Common myeloid progenitor, CD34-positive (primary cell): ENCODE data around the gene IFT172.

Experiments used
- CTCF ChIA-PET: fragments of 350-600 bp; sonication (Branson Sonifier 250); formaldehyde crosslinking; loops from one replicate; lab custom pipeline; 2021; ENCODE audit warnings: antibody characterized with exemption; lab: Charles Lee
- POLR2A ChIA-PET: fragments of 350-600 bp; sonication (Branson Sonifier 250); formaldehyde crosslinking; loops from one replicate; lab custom pipeline; 2021; ENCODE audit warnings: antibody characterized with exemption; lab: Charles Lee
- DNase-seq, 3 donors: peaks; one replicate each; pipeline versions ENCODE4 v3.0.0 to v3.0.0-alpha.2; 2013
- H3K27ac ChIP-seq, 2 experiments: 1 replicate in 1 of 2; 2 replicates in 1 of 2; pipeline ENCODE4 v1.7.0; 2013; ENCODE audit warnings: inconsistent platforms in 2 of 2, low read length in 2 of 2, mild to moderate bottlenecking in 2 of 2, low read depth in 1 of 2, moderate library complexity in 1 of 2; ENCODE audit not compliant: severe bottlenecking in 2 of 2, insufficient read depth in 1 of 2, poor library complexity in 1 of 2
- H3K27me3 ChIP-seq, 5 experiments: replicated peaks in 2 of 5; 1 replicate in 3 of 5; 2 replicates in 2 of 5; pipeline versions ENCODE4 v1.6.1 to v1.7.0; 2013; ENCODE audit warnings: low read length in 4 of 5, mild to moderate bottlenecking in 2 of 5, moderate library complexity in 2 of 5, inconsistent platforms in 1 of 5; ENCODE audit not compliant: insufficient read depth in 5 of 5, control insufficient read depth in 4 of 5
- H3K36me3 ChIP-seq, 4 experiments: 1 replicate in 2 of 4; 2 replicates in 2 of 4; pipeline versions ENCODE4 v1.6.1 to v1.7.0; 2013; ENCODE audit warnings: low read length in 3 of 4, control low read depth in 1 of 4, mild to moderate bottlenecking in 1 of 4; ENCODE audit not compliant: control insufficient read depth in 4 of 4, insufficient read depth in 4 of 4
- H3K4me1 ChIP-seq, 4 experiments: 1 replicate in 3 of 4; 2 replicates in 1 of 4; pipeline versions ENCODE4 v1.6.1 to v1.7.1; 2013; ENCODE audit warnings: low read length in 3 of 4, mild to moderate bottlenecking in 3 of 4, control low read depth in 1 of 4, inconsistent platforms in 1 of 4, moderate library complexity in 1 of 4; ENCODE audit not compliant: control insufficient read depth in 4 of 4, insufficient read depth in 4 of 4; ENCODE audit errors: control extremely low read depth in 1 of 4
- H3K4me3 ChIP-seq, 7 experiments: 1 replicate in 4 of 7; 2 replicates in 3 of 7; pipeline versions ENCODE4 v1.5.1 to v1.7.0; 2013; ENCODE audit warnings: mild to moderate bottlenecking in 7 of 7, low read length in 6 of 7, moderate library complexity in 6 of 7, inconsistent platforms in 2 of 7, low read depth in 2 of 7, control low read depth in 1 of 7; ENCODE audit not compliant: insufficient read depth in 4 of 7, control insufficient read depth in 1 of 7; ENCODE audit errors: extremely low read depth in 1 of 7
- H3K9me3 ChIP-seq, 5 experiments: 1 replicate in 4 of 5; 2 replicates in 1 of 5; pipeline versions ENCODE4 v1.6.1 to v1.7.1; 2013; ENCODE audit warnings: low read length in 4 of 5, mild to moderate bottlenecking in 2 of 5, inconsistent platforms in 1 of 5, low read depth in 1 of 5, moderate library complexity in 1 of 5; ENCODE audit not compliant: control insufficient read depth in 4 of 5, insufficient read depth in 2 of 5; ENCODE audit errors: control extremely low read depth in 1 of 5
- WGBS: methylation state at CpG from one replicate; pipeline ENCODE4 v1.1.5; 2013; ENCODE audit not compliant: insufficient coverage; 5-methylcytosine and 5-hydroxymethylcytosine counted together

The IFT172 gene

GRCh38 chr2:27400348-27401135 is 89.0 kb downstream of the IFT172 start:
- no peaks in the 10 kb centered on the region for H3K27me3 ChIP-seq
- CTCF ChIA-PET: interaction anchor here (1.5 to 1.6 kb wide), 2 partner anchors 9 to 15 kb away, joined by 3 to 5 read pairs; no protein-coding TSS in a partner anchor
- H3K4me1 ChIP-seq: no peaks in the 10 kb centered on the region
- DNase-seq: no peak
- H3K36me3 ChIP-seq: peaks cover 0 to 25% (median 5%) of the 10 kb centered on the region in 4 experiments
- H3K4me3 ChIP-seq: no peak overlapping the region
- no peak overlapping the region for H3K27ac ChIP-seq
- no CpG with 5 or more reads among the region's 2 CpGs for WGBS
- no peaks in the 10 kb centered on the region for H3K9me3 ChIP-seq
- POLR2A ChIA-PET: no interaction called here

- H3K4me3 ChIP-seq: no peak overlapping the region
- H3K4me1 ChIP-seq: no peaks in the 10 kb centered on the region
- H3K36me3 ChIP-seq: peaks cover 0 to 17% (median 3%) of the 10 kb centered on the region in 4 experiments
- no peaks in the 10 kb centered on the region for H3K27me3 ChIP-seq
- WGBS: 100% methylated on average over 1 of the region's 5 CpGs
- no peaks in the 10 kb centered on the region for H3K9me3 ChIP-seq
- POLR2A ChIA-PET: no interaction called here
- no peak for DNase-seq
- no peak overlapping the region for H3K27ac ChIP-seq
- CTCF ChIA-PET: interaction anchor here (0.6 kb wide), 1 partner anchor 173 kb away, joined by 3 read pairs; no protein-coding TSS in a partner anchor
These were observed 90.6 kb downstream of the IFT172 start for GRCh38 chr2:27398962-27399361.
